NCI-H2196 treated with DMSO at 0.1 percent for 48 hours (cell line): ENCODE measurements around the gene DNAH6.

Experiments used
- DNase-seq: peaks from one replicate; lab custom pipeline; 2025; ENCODE audit not compliant: unreplicated experiment; lab: John Stamatoyannopoulos, UW

DNAH6 gene

DNA sequence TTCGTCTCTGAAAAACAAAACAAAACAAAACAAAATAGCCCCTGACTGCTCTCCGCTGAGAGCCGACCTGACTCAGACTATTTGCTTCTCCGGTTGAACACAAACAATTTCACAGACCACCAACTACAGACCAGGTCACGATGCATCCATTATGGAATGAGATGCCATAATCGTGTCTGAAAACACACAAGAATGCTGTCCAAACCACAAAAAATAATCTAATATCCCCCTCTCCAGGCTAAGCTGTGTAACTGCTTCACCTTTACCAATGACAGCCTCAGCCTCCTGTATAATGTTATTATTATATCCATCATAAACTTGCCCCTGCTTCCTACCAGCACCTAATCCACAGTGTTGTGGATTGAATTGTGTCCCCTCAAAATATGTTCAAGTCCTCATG is 114.7 kb downstream of the DNAH6 start:
- no peak for DNase-seq

DNA sequence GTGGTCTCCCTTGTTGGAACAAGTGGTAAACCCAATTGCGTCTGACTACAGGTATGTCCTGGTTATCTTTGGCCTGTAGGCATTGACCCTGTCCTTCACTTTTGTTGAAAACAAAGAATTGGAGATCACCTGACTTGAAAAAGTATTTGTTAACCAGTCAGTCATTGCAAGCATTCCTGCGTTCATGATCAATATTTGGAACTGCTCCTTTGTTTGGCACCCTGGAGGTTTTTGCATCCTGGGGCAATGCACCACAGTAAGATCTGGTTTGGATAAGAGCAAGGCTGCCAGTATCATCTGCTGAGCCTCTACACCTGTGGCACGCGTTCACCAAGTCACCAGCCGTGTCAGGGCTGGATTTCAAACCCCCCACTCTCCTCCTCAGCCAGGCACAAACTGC is 115.7 kb downstream of the DNAH6 start:
- DNase-seq = no peak

DNA sequence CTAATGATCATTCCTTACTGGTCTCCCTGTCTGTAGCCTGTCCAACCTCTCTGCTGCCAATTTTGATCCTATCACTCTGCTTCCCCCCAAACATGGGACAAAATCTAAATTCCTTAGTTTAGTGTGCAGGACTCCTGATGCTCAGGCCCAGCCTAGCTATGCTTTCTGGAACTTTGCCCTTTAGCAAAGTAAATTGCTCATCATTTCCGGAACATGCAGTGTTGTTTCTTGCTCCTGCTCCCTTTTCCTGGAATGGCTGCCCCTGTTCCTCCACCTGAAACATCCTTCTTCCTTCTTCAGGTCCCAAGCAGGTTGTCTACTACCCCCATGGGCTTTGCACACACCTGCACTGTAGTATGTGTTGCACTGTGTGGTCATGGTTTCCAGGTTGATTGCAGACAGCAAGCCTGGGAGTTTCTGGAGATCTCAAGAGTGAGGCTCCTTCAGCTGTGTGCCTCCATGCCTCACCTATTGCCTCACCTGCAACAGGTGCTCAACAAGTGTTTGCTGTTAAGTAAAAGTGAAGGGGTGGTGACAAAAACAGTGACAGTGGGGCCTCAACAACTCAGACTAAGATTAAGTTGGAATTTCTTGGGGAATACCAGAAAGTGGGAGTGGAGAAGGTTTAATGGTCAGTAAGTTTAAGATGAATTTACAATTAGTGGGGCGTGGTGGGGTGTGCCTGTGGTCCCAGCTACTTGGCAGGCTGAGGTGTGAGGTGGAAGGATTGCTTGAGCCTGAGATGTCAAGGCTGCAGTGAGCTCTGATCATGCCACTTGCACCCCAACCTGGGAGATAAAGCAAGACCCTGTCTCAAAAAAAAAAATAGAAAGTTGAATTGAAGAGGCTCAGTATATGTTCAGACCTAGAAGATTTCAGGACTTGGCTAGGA is 120.0 kb downstream of the DNAH6 start:
- no peak for DNase-seq

DNA sequence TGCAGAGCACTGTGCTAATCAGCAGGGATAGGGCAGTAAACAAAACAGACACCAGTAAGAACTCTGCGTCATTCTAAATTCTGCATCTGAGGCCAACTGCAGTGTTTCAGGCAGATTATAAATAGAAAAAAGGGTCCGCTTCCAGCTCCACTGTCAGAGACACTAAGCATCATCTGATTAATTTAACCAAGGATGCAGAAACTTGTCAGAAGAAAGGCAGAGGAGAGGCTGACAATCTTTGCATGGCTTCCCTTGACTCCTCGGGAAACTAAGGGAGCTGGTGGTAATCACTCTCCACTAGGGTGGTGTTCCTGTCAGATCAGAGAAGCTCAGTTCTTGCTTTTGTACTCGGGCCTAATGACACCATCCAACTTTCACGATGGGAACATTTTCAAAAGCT is 123.5 kb downstream of the DNAH6 start:
- DNase-seq = no peak

DNA sequence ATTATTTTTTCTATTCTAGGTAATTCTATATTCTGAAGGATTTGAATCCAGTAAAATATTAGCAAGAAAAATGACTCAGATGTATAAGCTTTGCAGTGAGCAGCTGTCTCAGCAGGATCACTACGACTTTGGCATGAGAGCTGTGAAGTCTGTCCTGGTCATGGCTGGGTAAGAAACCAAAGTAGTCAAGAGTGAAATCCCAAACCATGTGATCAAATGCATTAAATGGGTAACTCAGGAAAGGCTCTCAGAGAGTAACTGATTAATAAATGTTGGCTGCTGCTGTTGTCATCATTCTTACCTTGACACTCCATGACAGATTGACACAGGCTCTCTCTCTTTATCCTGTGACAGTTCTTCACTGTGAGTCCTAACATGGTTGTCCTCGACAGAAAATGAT is 124.1 kb downstream of the DNAH6 start:
- no peak for DNase-seq

DNA sequence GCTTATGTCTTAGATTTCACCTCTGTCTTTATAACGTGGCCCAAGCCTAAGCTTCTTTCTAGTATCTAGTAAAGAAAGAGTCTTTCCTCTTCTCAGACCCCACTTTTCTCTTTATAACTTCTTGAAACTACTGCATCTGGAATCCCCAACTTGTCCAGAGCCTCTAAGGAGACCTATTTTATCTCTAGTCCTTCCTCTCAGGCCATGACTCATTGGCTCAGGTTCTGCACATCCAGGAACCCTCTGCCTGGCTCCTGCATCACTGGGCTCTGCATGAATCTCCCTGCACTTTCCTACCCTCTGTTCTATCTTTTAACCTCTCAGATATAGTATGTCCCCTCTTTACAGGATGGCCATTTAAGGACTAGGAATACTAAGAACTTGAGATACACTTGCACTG is 124.7 kb downstream of the DNAH6 start:
- DNase-seq = no peak

DNA sequence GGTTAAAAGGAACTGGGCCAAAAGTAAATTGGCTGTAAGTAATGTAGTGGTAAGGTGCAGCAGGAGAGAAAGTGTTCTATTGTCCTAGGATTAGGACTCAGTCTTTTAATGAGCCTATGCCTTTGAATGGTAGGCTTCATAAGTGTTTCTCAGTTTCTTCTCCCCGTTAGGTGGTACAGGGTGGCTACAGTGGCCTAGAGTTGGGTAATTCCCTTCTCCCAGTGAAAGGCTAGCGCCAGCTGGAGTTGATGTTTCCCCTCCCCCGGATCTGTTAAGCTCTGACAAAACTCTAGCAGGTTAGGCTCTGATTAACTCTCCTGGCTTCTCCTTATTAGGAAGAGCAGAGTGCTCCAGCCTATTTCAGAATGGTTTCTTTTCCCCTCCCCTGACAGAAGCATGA is 127.7 kb downstream of the DNAH6 start:
- no peak for DNase-seq

DNA sequence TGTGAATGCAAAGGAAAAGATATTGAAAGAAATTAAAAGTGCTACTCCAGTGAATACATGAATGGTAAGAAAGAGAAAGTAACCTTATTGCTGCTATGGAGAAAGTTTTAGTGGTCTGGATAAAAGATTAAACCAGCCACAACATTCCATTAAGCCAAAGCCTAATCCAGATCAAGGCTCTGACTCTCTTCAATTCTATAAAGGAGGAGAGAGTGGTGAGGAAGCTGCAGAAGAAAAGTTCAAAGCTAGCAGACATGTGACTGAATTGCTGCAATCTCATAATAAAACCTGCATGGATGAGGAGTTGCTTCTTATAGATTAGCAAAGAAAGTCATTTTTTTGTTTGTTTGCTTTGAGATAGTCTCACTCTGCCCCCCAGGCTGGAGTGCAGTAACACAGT is 130.2 kb downstream of the DNAH6 start:
- no peak for DNase-seq

DNA sequence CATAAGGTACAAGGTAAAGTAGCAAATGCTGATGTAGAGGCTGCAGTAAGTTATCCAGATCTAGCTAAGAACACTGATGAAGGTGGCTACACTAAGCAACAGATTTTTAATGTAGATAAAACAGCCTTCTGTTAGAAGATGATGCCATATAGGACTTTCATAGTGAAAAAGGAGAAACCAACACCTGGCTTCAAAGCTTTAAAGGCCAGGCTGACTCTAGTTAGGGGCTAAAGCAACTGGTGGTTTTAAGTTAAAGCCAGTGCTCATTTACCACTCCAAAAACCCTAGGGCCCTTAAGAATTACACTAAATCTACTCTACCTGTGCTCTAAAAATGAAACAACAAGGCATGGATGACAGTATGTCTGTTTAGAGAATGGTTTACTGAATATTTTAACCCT is 131.0 kb downstream of the DNAH6 start:
- DNase-seq = no peak

DNA sequence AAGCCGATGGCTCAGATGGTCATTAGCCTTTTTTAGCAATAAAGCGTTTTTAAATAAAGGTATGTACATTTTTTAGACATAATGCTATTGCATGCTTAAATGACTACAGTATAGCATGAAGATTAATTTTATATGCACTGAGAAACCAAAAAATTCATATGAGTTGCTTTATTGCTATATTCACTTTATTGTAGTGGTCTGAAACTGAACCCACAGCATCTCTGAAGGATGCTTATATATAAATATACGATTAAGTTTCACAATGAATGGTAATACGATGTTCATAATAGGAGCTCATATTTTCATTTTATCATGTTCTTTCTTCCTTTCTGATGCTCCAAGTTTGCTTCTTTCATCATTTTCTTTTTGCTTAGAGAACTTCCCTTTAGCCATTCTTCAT is 132.8 kb downstream of the DNAH6 start:
- DNase-seq = no peak

DNA sequence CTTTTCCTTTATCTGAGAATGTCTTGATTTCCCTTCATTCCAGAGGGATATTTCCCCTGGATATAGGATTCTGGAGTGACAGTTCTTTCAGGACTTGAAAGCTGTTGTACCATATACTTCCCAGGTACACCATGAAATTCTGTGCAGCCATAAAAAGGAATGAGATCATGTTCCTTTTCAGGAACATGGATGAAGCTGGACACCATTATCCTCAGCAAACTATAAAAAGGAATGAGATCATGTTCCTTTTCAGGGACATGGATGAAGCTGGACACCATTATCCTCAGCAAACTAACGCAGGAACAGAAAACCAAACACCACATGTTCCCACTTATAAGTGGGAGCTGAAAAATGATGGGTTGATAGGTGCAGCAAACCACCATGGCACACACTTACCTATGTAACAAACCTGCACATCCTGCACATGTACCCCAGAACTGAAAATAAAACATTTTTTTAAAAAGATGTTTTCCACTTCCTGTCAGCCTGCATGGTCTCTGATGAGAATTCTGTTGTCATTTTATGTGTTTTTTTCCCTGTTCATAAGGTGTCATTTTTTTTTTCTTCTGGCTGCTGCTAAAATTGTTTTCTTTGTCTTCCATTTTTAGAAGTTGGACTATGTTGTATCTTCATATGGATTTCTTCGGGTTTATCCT is 133.3 kb downstream of the DNAH6 start:
- DNase-seq = no peak

DNA sequence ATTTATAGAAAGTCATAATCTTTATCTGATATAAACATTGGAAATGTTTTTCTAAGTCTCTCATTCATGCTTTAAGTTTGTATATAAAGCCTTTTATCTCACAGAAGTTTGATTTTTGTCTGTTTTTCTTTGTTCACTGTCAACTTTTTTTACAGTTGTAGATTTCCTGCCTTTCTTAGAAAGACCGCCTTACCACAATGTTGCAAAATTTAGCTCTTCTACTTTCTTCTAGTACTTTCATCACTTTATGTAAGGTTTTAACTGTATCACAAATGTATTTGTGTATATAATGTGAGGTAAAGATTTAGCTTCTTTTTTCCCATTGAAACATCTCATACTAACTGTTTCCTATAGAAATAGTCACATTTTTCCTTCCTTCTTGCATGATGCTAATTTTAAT is 136.1 kb downstream of the DNAH6 start:
- DNase-seq = no peak

DNA sequence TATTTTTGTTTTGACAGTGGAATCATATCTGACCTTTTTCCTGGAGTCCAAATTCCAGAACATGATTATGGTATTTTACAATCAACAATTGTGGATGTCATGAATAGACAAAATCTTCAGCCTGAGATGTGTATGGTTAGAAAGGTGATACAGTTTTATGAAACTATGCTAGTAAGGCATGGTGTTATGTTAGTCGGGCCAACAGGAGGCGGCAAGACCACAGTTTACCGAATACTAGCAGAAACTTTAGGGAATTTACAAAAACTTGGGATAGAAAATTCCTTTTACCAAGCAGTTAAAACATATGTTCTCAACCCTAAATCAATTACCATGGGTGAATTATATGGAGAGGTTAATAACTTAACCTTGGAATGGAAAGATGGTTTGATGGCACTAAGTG is 137.0 kb downstream of the DNAH6 start:
- DNase-seq = no peak

DNA sequence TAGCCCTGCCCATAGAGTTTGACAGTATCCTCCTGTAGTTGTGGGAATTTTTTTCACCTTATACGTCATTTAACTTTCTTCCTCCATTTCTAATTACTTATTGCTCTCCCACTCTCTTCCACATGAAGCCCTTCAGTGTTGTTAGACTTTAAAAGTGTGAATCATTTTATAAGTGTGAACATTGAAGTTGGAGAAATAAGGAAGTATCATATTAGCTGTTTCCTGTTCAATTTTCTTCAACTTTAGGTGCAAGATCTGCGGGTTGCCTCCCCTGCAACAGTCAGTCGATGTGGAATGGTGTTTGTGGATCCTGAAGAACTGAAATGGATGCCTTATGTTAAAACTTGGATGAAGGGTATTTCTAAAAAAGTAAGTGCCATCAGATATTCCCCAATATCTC is 138.1 kb downstream of the DNAH6 start:
- DNase-seq = no peak

DNA sequence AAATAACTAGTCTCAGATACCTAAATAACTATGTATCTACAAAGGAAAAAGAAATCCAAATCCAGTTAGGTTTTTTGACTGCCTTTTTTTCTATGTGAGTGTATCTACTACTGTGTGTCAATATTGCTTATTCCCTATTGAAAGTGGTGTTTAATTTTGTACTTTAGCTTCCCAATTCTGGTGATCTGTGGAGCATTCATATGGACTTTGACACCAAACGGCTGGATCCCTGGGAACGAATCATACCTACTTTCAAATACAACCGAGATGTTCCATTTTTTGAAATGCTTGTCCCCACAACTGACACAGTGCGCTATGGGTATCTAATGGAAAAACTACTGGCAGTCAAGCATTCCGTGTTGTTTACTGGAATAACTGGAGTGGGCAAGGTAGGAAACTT is 152.8 kb downstream of the DNAH6 start:
- no peak for DNase-seq

DNA sequence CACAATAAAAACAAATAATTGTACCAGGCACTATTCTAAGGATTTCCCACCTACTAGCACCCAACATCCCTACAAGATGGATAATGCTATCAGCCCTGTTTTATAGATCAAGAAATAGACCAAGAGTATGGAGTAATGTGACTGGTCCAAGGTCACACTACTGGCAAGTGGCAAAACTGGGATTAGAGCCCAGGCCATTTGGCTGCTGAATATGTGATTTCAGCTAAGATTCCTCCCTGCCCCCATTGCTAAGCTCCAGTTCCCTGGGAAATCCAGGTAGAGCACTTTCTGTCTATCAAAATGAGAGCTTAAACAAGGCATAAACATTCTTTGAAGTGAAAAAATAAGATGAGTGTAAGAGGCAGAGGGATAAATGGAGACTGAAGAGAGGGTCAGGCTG is 157.8 kb downstream of the DNAH6 start:
- no peak for DNase-seq

DNA sequence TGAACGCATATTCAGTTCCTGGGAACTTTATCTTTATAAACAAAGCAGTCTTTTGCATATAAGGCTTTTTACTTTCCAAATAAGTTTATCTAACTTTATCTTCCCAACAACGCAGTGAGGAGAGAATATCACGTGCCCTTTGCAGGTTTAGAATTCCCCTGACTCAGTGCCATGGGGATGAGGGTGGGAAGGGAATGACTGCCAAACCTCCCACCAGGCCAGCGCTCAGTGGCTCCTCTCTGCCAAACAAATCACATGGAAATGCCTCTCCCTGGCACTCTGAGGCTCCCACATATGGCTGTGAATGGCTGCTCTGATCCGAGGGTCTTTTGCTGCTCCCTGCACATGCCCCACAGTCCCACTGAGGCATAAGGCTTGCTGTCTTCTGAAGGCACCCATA is 158.3 kb downstream of the DNAH6 start:
- DNase-seq = no peak

DNA sequence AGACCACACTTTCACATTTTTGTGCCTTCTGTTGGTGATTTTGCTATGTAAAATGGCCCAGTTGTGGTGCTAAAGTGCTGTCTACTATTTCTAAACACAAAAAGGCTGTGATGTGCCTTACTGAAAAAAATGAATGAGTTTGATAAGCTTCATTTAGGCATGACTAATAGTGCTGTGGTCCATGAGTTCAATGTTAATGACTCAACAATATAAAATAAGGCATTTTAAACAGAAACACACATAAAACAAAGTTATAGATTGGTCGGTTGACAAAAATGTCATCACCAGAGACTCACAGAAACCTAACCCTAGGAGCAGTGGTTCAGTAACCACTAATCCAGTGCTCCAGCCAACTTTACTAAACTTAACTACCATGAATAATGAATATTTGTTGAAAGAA is 160.0 kb downstream of the DNAH6 start:
- no peak for DNase-seq

DNA sequence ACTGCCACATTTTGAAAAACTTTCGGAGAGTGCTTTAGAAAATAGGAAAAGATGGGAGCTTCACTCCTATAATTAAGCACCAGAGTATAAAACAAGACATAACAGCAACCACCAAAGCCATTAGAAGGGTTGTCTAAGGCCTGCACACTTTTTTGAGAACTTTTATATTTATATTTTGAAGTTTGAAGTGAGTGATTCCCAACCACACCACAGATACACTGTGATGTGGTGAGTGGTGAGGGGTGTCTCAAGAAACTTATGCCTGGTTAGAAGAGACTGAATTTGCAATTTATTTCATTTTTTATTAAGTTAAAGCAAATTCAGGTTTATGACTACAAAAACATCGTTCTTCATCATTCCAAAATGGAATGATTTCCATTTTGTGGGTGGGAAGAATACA is 161.9 kb downstream of the DNAH6 start:
- no peak for DNase-seq

DNA sequence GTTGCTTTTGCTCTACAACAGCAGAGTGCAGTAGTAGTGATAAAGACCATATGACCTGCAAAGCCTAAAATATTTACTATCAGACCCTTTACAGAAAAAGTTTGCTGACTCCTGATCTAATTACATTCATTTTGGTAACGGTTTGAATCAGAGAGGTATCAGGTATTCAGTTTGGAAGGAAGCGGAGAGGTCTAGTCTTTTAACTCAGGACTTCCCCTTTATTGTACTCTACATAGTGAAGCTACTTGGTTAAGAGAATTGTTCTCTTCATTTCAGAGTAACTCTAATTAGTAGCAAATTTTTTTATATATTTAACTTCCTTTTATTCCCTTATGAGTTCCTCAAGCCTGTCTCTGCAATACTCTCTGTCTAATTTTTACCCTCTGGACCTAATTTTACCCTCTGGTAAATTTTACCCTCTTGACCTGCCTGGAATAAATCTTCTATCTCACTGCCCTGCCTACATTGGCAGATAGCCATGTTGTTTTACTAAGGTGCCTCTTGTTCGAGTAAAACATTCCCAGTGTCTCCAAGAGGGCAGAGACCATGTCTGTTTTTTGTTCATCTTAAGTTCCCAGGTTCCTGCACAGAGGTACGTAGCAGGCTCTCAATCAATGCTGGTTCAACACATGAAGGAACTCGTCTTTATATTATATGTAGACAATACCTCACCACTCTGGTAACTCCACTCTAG is 170.6 kb downstream of the DNAH6 start:
- no peak for DNase-seq

DNA sequence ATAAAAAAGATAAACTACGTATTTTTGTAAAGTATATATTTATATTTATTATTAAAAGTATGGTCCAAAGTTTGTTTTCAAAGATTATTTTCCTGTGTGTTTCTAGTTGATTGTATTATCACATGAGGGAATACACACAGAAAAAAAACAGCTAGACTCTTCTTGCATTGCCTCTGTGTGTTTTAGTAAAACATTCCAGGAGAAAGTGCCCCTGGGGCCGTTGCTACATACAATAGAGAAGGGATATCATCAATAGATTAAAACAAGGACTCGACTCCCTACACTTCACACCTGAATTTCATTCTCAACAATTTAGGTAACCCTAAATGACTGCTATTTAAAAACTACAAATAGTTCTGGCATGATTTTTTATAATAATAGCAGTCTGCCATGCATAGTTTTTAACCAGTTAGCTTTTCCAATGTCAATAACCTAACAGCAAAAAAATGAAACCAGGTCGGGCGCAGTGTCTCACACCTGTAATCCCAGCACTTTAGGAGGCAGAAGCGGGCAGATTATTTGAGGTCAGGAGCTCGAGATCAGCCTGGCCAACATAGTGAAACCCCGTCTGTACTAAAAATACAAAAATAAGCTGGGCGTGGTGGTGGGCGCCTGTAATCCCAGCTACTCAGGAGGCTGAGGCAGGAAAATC is 171.3 kb downstream of the DNAH6 start:
- DNase-seq = no peak

DNA sequence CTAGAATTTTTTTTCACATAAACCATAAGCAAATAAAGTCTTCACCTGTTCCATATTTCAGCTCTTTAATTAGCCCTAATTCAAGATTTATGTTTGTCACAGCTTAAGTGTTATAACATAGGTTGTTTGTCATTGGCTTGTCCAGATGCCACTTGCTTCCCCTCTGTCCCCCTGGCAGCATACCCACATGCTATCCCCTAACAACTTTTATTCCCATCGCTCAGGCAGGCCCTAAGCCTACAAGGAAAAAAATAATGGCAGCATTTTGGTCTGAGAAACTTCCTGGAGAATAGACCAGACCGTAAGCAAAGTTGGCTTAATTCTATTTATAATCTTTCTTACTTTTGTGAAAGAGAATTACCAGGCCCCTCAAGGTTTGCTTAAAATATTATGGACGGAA is 173.9 kb downstream of the DNAH6 start:
- no peak for DNase-seq
